Measurements from ENCODE around the gene PHF2.

GRCh38 chr9:93619272-93619775 is 42.9 kb downstream of the PHF2 start:
- TF ChIP-seq CTCF (IDR thresholded peaks at IDR 0.05; ENCODE audit: insufficient read depth, low read depth, low read length) (no peak), EZH2 (IDR thresholded peaks at IDR 0.05; ENCODE audit: insufficient read depth, low read length) (no peak)
